RWPE2 (cell line): ENCODE data around the gene CSNK1D.
A peak's percentile ranks its signal among the peaks of the same experiment; 100 is the strongest.

Experiments used
- ATAC-seq: fragments of 200-7000 bp; cut with Tn5 transposase; 3 replicates; pipeline ENCODE4 v1.9.1; 2021; ENCODE audit warnings: low read depth
- DNase-seq: peaks from one replicate; pipeline ENCODE4 v3.0.0-alpha.2; 2020; ENCODE audit warnings: low spot score
- H3K27ac ChIP-seq: fragments of 450-650 bp; 2 replicates; pipeline ENCODE4 v1.5.1; 2017; ENCODE audit warnings: mild to moderate bottlenecking; ENCODE audit not compliant: poor library complexity, severe bottlenecking
- H3K27me3 ChIP-seq: fragments of 250-450 bp; sonication (Bioruptor Pico); 2 replicates; pipeline ENCODE4 v1.5.1; 2021; ENCODE audit warnings: mild to moderate bottlenecking, moderate library complexity; ENCODE audit not compliant: insufficient read depth, poor library complexity, severe bottlenecking
- H3K36me3 ChIP-seq: fragments of 250-450 bp; sonication (Bioruptor Pico); 2 replicates; pipeline ENCODE4 v1.5.1; 2020; ENCODE audit warnings: low read depth, mild to moderate bottlenecking, moderate library complexity
- H3K4me1 ChIP-seq: fragments of 250-450 bp; sonication (Bioruptor Pico); 2 replicates; pipeline ENCODE4 v1.5.1; 2021; ENCODE audit warnings: mild to moderate bottlenecking, moderate library complexity; ENCODE audit not compliant: insufficient read depth, poor library complexity, severe bottlenecking
- H3K4me3 ChIP-seq: fragments of 250-450 bp; sonication (Bioruptor Pico); 2 replicates; pipeline ENCODE4 v1.5.1; 2021; ENCODE audit warnings: mild to moderate bottlenecking, moderate library complexity; ENCODE audit not compliant: severe bottlenecking
- H3K9me3 ChIP-seq: fragments of 250-450 bp; sonication (Bioruptor Pico); 2 replicates; pipeline ENCODE4 v1.5.1; 2021; ENCODE audit warnings: mild to moderate bottlenecking, moderate library complexity; ENCODE audit not compliant: severe bottlenecking
- CTCF ChIP-seq: fragments of 450-650 bp; IDR thresholded peaks from one replicate; pipeline ENCODE4 v1.5.1; 2017; ENCODE audit warnings: mild to moderate bottlenecking, moderate library complexity; ENCODE audit not compliant: poor library complexity, severe bottlenecking

The CSNK1D gene

GRCh38 chr17:82229698-82230608 lies 43.5 kb downstream of the CSNK1D start:
- peaks cover 53% of the 10 kb centered on the region for H3K36me3 ChIP-seq
- ATAC-seq (no peak), DNase-seq (no peak)
- no peak for TF ChIP-seq CTCF
- H3K4me3 ChIP-seq: peak overlapping the region; percentile 99
- H3K27me3 ChIP-seq: no peaks in the 10 kb centered on the region
- H3K9me3 ChIP-seq: no peaks in the 10 kb centered on the region
- peaks cover 22% of the 10 kb centered on the region for H3K4me1 ChIP-seq
- H3K27ac ChIP-seq: peak overlapping the region; percentile 91

DNA sequence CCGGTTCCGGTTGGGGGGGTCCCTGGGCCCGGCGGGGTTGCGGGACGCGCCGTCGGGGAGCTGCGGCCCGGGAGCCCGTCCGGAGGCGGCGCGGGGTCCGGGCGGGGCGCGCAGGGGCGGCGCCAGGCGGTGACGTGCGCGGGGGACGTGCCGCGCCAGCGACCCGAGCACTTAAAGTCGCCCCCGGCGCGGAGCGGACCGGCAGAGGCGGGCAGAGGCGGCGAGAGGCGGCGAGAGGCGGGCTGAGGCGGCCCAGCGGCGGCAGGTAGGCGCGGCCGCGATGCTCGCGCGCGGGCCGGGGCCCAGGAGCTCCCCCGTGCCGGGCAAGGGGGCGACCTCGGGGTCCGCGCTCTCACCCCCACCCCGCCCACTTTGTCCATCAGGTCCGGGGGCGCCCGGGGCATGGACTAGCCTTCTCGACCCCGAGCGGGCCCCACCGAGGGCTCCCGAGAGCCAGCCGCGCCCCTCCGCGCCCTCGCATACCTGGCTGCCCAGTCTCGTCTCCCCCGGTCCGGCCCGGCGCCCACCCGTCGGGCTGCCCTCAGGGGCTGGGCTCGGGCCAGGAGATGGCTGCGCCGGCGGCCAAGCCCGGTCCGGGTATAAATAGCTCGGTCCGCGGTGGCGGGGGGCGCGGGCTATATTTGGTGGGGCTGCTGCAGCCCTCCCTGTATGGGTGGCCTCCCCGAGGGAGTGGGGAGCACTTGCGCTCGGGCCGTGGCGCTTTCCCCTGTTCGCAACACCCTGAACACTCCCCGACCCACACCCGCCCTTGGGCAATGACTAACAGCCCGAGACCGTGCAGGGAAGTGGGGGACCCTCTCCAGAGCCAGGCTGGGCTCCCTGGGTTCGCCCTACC lies 44.4 kb downstream of the CSNK1D start, which contains the start of gene SLC16A3:
Gene SLC16A3, plus strand, starts transcription at position 201 of the 856 bp plus-strand sequence. CDS start 6,967 bp downstream, outside the sequence.
- no peak for DNase-seq
- no peaks in the 10 kb centered on the region for H3K27me3 ChIP-seq
- H3K4me3 ChIP-seq: peak within 1 kb of the TSS; percentile 99
- peaks cover 13% of the 10 kb centered on the region for H3K4me1 ChIP-seq
- no peak for TF ChIP-seq CTCF
- H3K27ac ChIP-seq: peak within 1 kb of the TSS; percentile 91
- H3K36me3 ChIP-seq: peaks cover 44% of the 10 kb centered on the region
- ATAC-seq: peak; percentile 39
- no peaks in the 10 kb centered on the region for H3K9me3 ChIP-seq

GRCh38 chr17:82228278-82228841 lies 45.1 kb downstream of the CSNK1D start:
- peaks cover 38% of the 10 kb centered on the region for H3K36me3 ChIP-seq
- H3K9me3 ChIP-seq: no peaks in the 10 kb centered on the region
- no peak for TF ChIP-seq CTCF
- H3K4me1 ChIP-seq: peaks cover 6% of the 10 kb centered on the region
- peak; percentile 25 for ATAC-seq
- DNase-seq: no peak
- peak overlapping the region; percentile 91 for H3K27ac ChIP-seq
- no peaks in the 10 kb centered on the region for H3K27me3 ChIP-seq
- H3K4me3 ChIP-seq: peak overlapping the region; percentile 99

DNA sequence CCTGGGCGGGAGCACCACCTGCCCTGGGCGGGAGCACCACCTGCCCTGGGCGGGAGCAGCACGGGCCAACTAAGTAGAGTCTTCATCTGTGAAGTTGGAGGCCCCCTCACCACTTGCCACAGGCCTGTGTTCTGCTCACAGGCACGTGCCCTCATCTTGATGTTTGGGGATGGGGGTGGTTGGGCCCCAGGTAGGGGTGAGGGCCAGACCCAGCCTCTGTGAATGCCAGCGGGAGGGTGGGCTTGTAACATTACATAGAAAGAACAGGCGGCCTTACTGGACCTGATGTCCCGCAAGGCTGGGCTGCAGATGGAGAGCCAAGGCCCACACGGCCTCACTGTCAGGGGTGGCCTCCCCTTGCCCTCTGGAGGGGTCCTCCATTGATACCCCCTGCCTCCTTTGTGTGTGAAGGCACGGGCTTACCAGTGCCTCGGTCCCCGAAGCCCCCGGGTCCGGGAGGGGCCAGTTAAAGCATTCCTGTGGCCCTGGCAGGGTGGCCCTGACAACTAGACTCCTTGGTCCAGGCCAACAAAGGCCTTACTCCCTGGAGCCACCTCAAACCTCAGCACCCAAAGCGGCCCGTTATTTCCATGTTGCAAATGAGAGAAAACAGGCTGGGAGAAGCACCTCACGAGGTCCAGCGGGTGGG lies 45.7 kb downstream of the CSNK1D start:
- DNase-seq: no peak
- peaks cover 33% of the 10 kb centered on the region for H3K36me3 ChIP-seq
- TF ChIP-seq CTCF: no peak
- peak overlapping the region; percentile 91 for H3K27ac ChIP-seq
- no peaks in the 10 kb centered on the region for H3K27me3 ChIP-seq
- no peak; the same call in 2 of the 3 replicates for ATAC-seq
- H3K4me3 ChIP-seq: peak overlapping the region; percentile 99
- no peaks in the 10 kb centered on the region for H3K4me1 ChIP-seq
- H3K9me3 ChIP-seq: no peaks in the 10 kb centered on the region
